ENCODE results near the gene ADPRHL1.
"Not testable (repeated sequence)": the region's sequence is repeated elsewhere in the genome, so short reads cannot be mapped to it uniquely, and the experiment has no call there.

ADPRHL1 gene

GRCh38 chr13:113374511-113375175, 78.6 kb downstream of the ADPRHL1 start:
- no peaks in the 10 kb centered on the region for H3K9me3 Mint-ChIP-seq
- H3K36me3 Mint-ChIP-seq (ENCODE audit: low read depth): no peaks in the 10 kb centered on the region
- H3K4me1 Mint-ChIP-seq: no peaks in the 10 kb centered on the region
- H3K27me3 Mint-ChIP-seq (ENCODE audit: low read depth): peaks cover 25% of the 10 kb centered on the region
- H3K4me3 Mint-ChIP-seq: no peak overlapping the region
- no peak overlapping the region for H3K27ac Mint-ChIP-seq
- no peak for TF ChIP-seq CTCF (IDR thresholded peaks at IDR 0.05; ENCODE audit: unreplicated experiment in 3 of 3)

GRCh38 chr13:113373811-113374485, 79.3 kb downstream of the ADPRHL1 start:
- Mint-ChIP-seq H3K36me3 (ENCODE audit: low read depth) (no peaks in the 10 kb centered on the region), H3K9me3 (no peaks in the 10 kb centered on the region), H3K27me3 (ENCODE audit: low read depth) (peaks cover 25% of the 10 kb centered on the region), H3K4me1 (no peaks in the 10 kb centered on the region), H3K4me3 (no peak overlapping the region), H3K27ac (no peak overlapping the region)
- no peak for TF ChIP-seq CTCF (IDR thresholded peaks at IDR 0.05; ENCODE audit: unreplicated experiment in 3 of 3)

GRCh38 chr13:113371701-113372100, 81.6 kb downstream of the ADPRHL1 start:
- H3K27me3 Mint-ChIP-seq (ENCODE audit: low read depth): peaks cover 17% of the 10 kb centered on the region
- not testable (repeated sequence) for H3K4me3 Mint-ChIP-seq; H3K4me1 Mint-ChIP-seq; H3K27ac Mint-ChIP-seq; H3K36me3 Mint-ChIP-seq (ENCODE audit: low read depth); H3K9me3 Mint-ChIP-seq

GRCh38 chr13:113371061-113371460, 82.2 kb downstream of the ADPRHL1 start:
- TF ChIP-seq CTCF (IDR thresholded peaks at IDR 0.05; ENCODE audit: unreplicated experiment in 3 of 3): no peak
- Mint-ChIP-seq H3K9me3 (no peaks in the 10 kb centered on the region), H3K36me3 (ENCODE audit: low read depth) (no peaks in the 10 kb centered on the region), H3K4me1 (no peaks in the 10 kb centered on the region), H3K27ac (no peak overlapping the region), H3K27me3 (ENCODE audit: low read depth) (peaks cover 10% of the 10 kb centered on the region), H3K4me3 (no peak overlapping the region)

GRCh38 chr13:113369881-113370280, 83.4 kb downstream of the ADPRHL1 start:
- TF ChIP-seq CTCF (IDR thresholded peaks at IDR 0.05; ENCODE audit: unreplicated experiment in 3 of 3): no peak
- Mint-ChIP-seq H3K36me3 (ENCODE audit: low read depth) (no peaks in the 10 kb centered on the region), H3K4me1 (no peaks in the 10 kb centered on the region), H3K4me3 (no peak overlapping the region), H3K9me3 (no peaks in the 10 kb centered on the region), H3K27me3 (ENCODE audit: low read depth) (peaks cover 5% of the 10 kb centered on the region), H3K27ac (no peak overlapping the region)

- Mint-ChIP-seq H3K27ac (no peak overlapping the region), H3K4me3 (no peak overlapping the region), H3K27me3 (ENCODE audit: low read depth) (peaks cover 3% of the 10 kb centered on the region), H3K36me3 (ENCODE audit: low read depth) (no peaks in the 10 kb centered on the region), H3K4me1 (no peaks in the 10 kb centered on the region), H3K9me3 (no peaks in the 10 kb centered on the region)
- TF ChIP-seq CTCF (IDR thresholded peaks at IDR 0.05; ENCODE audit: unreplicated experiment in 3 of 3): no peak
These were observed 84.1 kb downstream of the ADPRHL1 start for GRCh38 chr13:113369189-113369588.

GRCh38 chr13:113368353-113368752, 84.9 kb downstream of the ADPRHL1 start:
- not testable (repeated sequence) for H3K4me1 Mint-ChIP-seq; H3K27me3 Mint-ChIP-seq (ENCODE audit: low read depth); H3K9me3 Mint-ChIP-seq; H3K27ac Mint-ChIP-seq; H3K36me3 Mint-ChIP-seq (ENCODE audit: low read depth)
- peak overlapping the region in 1 of 3 experiments; percentile 25 for H3K4me3 Mint-ChIP-seq
